Neural crest cell (in vitro differentiated cells): ENCODE results near the gene TP63. TPM values are rescaled to one million over a fixed set of nuclear protein-coding genes. Genes with fewer than 3 reads are reported as not detected.

Experiments
- DNase-seq: peaks from one replicate; pipeline ENCODE4 v3.0.0; 2021; ENCODE audit warnings: low read depth, mixed read lengths, low spot score
- H3K27ac Mint-ChIP-seq: one replicate; pipeline ENCODE4 v1.8.0; 2021; ENCODE audit warnings: mild to moderate bottlenecking, mixed read lengths; ENCODE audit not compliant: unreplicated experiment
- H3K27me3 Mint-ChIP-seq: 2 replicates; pipeline ENCODE4 v1.8.0; 2021; ENCODE audit warnings: low read depth, mild to moderate bottlenecking, mixed read lengths
- H3K36me3 Mint-ChIP-seq: 2 replicates; pipeline ENCODE4 v1.8.0; 2021; ENCODE audit warnings: low read depth, mild to moderate bottlenecking, mixed read lengths
- H3K4me1 Mint-ChIP-seq: 2 replicates; pipeline ENCODE4 v1.8.0; 2021; ENCODE audit warnings: mixed read lengths
- H3K4me3 Mint-ChIP-seq: one replicate; pipeline ENCODE4 v1.8.0; 2021; ENCODE audit warnings: mild to moderate bottlenecking, mixed read lengths
- H3K9me3 Mint-ChIP-seq: 2 replicates; pipeline ENCODE4 v1.8.0; 2021; ENCODE audit warnings: mixed read lengths
- total RNA-seq: library from RNA; stranded (reverse); gene quantifications from 2 replicates; pipeline ENCODE4 v1.2.1, GENCODE V29; 2021
- TF ChIP-seq, protein P1 (sequence below): fragments of 200-600 bp; sonication (generic); conservative IDR thresholded peaks from 2 replicates; pipeline ENCODE4 v1.5.0; 2021; ENCODE audit warnings: antibody characterized with exemption, mild to moderate bottlenecking

Gene TP63
- total RNA-seq, 1 donor from 2014 or later, result 0.21 TPM

DNA sequence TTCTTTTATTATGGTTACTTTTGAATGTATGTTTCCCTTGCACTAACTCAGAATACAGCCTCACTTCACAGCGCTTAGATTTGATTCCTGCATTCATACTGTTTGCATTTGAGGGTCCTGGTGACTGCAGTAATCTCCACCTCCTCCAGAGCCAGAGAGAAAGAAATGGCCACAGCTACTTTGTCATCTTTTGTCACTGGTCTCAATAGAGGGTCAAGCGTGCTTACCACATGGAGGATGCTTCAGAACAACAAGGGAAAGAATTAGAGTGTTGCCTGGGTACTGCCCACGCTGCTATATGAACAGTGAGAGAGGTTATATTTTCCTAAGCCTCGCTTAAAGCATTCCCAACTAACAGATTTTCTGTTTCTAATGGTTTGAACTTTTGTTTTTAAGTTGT, 190.1 kb downstream of the TP63 start:
- Mint-ChIP-seq H3K27me3 (peaks cover 49% of the 10 kb centered on the region), H3K4me3 (no peak overlapping the region), H3K4me1 (peaks cover 17% of the 10 kb centered on the region), H3K9me3 (no peaks in the 10 kb centered on the region), H3K27ac (no peak overlapping the region), H3K36me3 (no peaks in the 10 kb centered on the region)
- DNase-seq, result no peak
- TF ChIP-seq, protein P1, sequence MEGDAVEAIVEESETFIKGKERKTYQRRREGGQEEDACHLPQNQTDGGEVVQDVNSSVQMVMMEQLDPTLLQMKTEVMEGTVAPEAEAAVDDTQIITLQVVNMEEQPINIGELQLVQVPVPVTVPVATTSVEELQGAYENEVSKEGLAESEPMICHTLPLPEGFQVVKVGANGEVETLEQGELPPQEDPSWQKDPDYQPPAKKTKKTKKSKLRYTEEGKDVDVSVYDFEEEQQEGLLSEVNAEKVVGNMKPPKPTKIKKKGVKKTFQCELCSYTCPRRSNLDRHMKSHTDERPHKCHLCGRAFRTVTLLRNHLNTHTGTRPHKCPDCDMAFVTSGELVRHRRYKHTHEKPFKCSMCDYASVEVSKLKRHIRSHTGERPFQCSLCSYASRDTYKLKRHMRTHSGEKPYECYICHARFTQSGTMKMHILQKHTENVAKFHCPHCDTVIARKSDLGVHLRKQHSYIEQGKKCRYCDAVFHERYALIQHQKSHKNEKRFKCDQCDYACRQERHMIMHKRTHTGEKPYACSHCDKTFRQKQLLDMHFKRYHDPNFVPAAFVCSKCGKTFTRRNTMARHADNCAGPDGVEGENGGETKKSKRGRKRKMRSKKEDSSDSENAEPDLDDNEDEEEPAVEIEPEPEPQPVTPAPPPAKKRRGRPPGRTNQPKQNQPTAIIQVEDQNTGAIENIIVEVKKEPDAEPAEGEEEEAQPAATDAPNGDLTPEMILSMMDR, result no peak

DNA sequence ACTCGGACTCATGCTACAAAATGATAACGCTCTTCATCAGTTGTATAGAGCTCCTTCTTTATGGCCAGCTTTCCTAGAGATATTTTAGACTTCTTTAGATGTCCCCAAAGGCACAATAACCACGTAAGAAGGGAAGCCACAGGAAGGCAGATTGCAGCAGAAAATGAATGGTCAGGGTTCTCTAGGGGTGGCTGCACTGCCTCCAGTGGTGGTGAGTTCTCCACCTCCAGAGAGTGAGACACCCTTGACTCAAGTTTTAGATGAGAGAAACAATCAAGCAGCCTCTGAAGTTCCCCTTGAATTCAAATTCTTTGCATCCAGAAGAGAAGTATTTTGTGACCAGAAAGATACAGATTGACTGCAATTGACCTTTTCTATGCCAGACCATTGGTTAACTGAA, 191.5 kb downstream of the TP63 start:
- Mint-ChIP-seq H3K4me3 (no peak overlapping the region), H3K4me1 (peaks cover 17% of the 10 kb centered on the region), H3K27me3 (peaks cover 42% of the 10 kb centered on the region), H3K36me3 (no peaks in the 10 kb centered on the region), H3K9me3 (peaks cover 4% of the 10 kb centered on the region), H3K27ac (no peak overlapping the region)
- TF ChIP-seq, protein P1, result no peak
- DNase-seq, result no peak

DNA sequence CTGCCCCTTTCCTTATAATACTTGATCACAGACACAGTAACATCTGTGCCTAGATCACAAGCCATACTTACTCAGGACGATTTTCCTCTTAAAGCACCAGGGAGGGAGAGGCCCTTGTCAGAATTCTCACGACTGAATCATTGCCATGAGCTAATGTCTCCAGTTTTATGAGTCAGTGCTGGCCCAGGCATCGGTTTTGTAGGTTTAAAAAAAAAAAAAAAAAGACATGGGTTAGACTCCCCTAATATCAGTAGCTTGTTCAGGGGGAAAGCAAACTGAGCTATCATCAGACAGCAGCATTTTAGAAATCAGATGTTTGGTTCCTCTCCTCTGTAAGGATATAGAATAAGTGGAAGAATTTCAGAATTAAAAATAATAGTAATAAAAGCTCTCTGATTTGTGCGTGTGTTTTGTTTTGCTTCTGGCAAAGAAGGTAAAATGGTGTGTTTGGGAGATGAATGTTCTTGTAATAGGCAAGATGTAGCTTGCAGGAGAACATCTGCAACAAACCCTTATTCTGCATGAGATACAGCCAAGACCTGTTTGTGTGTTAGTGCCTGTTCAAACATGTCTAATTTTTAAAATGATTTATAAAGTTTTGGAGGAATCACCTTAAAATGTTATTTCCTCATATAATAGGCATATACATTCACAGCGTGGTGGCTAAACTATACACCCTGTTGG, 193.6 kb downstream of the TP63 start:
- DNase-seq, result no peak
- Mint-ChIP-seq H3K27me3 (peaks cover 37% of the 10 kb centered on the region), H3K27ac (no peak overlapping the region), H3K9me3 (peaks cover 4% of the 10 kb centered on the region), H3K4me3 (no peak overlapping the region), H3K36me3 (no peaks in the 10 kb centered on the region), H3K4me1 (peaks cover 17% of the 10 kb centered on the region)
- TF ChIP-seq, protein P1, result no peak

DNA sequence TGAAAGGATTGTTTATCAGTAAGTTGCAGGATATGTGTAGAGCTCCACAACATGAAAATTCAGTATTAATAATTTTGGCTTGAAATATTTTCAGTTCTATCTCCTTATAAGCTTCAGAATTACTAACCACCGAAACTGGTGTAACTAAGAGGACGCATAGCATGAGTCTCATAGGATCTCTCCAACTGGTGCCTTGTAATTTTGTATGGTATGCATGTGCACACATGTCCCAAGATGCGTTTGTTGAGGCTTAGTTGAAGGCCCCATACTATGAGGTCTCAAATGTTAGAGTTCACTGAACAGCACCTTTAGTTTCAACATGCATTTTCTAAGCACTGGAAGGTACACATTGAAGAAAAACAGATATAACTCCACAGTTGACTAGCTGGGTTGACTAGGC, 195.4 kb downstream of the TP63 start:
- DNase-seq, result no peak
- no peak overlapping the region for H3K4me3 Mint-ChIP-seq
- H3K27ac Mint-ChIP-seq, result no peak overlapping the region
- H3K27me3 Mint-ChIP-seq, result peaks cover 30% of the 10 kb centered on the region
- peaks cover 3% of the 10 kb centered on the region for H3K4me1 Mint-ChIP-seq
- TF ChIP-seq, protein P1, result no peak
- H3K36me3 Mint-ChIP-seq, result no peaks in the 10 kb centered on the region
- peaks cover 4% of the 10 kb centered on the region for H3K9me3 Mint-ChIP-seq

DNA sequence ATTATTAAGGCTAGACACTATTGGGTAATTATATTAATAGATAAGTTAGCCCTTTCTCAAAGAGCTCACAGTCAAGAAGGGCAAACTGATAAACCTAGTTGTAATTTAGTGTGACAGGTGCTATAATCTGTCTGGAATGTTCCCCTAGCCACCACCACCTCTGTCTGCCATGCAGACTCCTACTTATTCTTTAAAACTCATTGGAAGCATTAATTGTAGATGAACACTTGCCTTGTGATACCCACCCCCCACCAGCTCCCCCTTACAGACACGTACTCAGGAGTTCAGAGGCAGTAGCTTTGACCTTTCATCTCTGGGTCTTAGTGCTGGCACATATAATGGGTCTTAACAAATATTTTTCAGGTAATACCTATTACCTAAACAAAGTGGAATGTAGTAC, 195.9 kb downstream of the TP63 start:
- H3K9me3 Mint-ChIP-seq, result peaks cover 4% of the 10 kb centered on the region
- no peak overlapping the region for H3K27ac Mint-ChIP-seq
- no peak overlapping the region for H3K4me3 Mint-ChIP-seq
- H3K27me3 Mint-ChIP-seq, result peaks cover 30% of the 10 kb centered on the region
- H3K4me1 Mint-ChIP-seq, result no peaks in the 10 kb centered on the region
- DNase-seq, result no peak
- no peaks in the 10 kb centered on the region for H3K36me3 Mint-ChIP-seq
- TF ChIP-seq, protein P1, result no peak
